Measurements from ENCODE around the gene COX7B2. TPM values are rescaled to one million over a fixed set of nuclear protein-coding genes. Genes with fewer than 3 reads are reported as not detected.

The COX7B2 gene
- total and polyA plus RNA-seq, 9 of the 15 experiments (the other 6 are each of a cell fraction or from before 2014, with no cell fraction given): 0.33 to 3.5 (median 0.67) TPM; not detected in 3

DNA sequence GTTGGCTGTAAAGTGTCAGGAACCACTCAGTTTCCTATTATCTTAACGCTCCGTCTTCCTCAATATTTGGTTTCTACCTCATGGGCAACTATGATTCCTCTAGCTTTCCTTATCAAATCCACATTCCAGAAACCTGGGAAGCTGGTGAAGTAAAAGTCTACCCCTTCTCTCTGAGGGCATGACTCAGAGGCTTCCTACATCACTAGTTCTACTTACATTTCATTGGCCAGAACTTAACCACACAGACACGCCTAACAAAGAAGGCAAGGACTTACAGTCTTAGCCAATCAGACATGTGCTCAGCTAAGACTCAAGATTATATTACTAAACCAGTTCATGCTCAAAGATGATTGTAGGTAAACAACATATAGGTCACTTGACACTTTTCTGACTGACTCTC is 30.4 kb downstream of the COX7B2 start:
- H3K9me3 ChIP-seq (replicated peaks; ENCODE audit: control insufficient read depth, insufficient read depth, low read depth, low read length): no peaks in the 10 kb centered on the region
- BruUV-seq (replicated peaks): no TSS peak
- no peak overlapping the region for H2AFZ ChIP-seq (ENCODE audit: low read depth, low read length)
- H3K4me2 ChIP-seq (ENCODE audit: insufficient read depth, low read length): no peak overlapping the region
- in situ Hi-C loops (cut with MboI) (no loop called here), intact Hi-C loops (cut with micrococcal nuclease) (no loop called here)
- H3K27me3 ChIP-seq (ENCODE audit: control insufficient read depth in 2 of 2, insufficient read depth in 2 of 2, low read length in 2 of 2): no peaks in the 10 kb centered on the region
- H3K4me1 ChIP-seq (replicated peaks in 1 of 2; ENCODE audit: control insufficient read depth in 2 of 2, insufficient read depth in 2 of 2, low read length in 2 of 2): no peaks in the 10 kb centered on the region
- FAIRE-seq (no peak), ATAC-seq (no peak), DNase-seq (ENCODE audit: extremely low read depth in 1 of 4, low spot score in 3 of 4) (no peak)
- no peaks in the 10 kb centered on the region for H3K36me3 ChIP-seq (ENCODE audit: control insufficient read depth, insufficient read depth, low read length)
- CTCF ChIA-PET (ENCODE audit: low intra/inter-chr PET ratio): no interaction called here
- no peaks in the 10 kb centered on the region for H3K9me1 ChIP-seq (ENCODE audit: control insufficient read depth, insufficient read depth, low read length)
- H3K9ac ChIP-seq (ENCODE audit: insufficient read depth in 1 of 2, low read depth in 2 of 2, low read length in 2 of 2): no peak overlapping the region
- H3K27ac ChIP-seq (ENCODE audit: extremely low read depth, low read depth, low read length): no peak overlapping the region
- H4K20me1 ChIP-seq (replicated peaks; ENCODE audit: control insufficient read depth, insufficient read depth, low read length): no peaks in the 10 kb centered on the region
- H3K4me3 ChIP-seq: no peak overlapping the region
- 2% methylated on average over 3 of the region's 3 CpGs for WGBS (ENCODE audit: insufficient coverage, low coverage, missing lambda C conversion rate)
- H3K79me2 ChIP-seq (ENCODE audit: control insufficient read depth, insufficient read depth, low read length): no peaks in the 10 kb centered on the region
- TF ChIP-seq TSC22D4 (tag; IDR thresholded peaks at IDR 0.05): no peak
- POLR2A ChIA-PET: no interaction called here

DNA sequence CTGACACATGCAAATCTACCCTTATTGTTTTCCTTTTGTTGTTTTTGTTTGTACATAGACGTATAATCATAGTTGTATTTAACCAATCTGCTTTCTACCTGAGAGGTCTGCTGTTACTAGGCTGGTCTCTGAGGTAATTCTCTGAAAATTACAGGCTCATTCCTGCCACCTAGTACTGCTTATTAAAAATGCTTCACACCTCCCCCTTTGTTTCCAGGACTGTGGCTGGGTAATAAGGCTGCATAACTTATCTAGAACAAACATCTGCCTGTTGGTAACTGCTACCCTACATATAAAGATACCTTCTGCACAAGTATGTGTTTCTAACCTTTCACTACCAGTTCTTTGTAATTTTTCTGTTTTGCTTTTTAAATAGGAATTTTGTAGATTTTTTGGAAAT is 34.2 kb downstream of the COX7B2 start:
- H2AFZ ChIP-seq (ENCODE audit: low read depth, low read length): no peak overlapping the region
- CTCF ChIA-PET (ENCODE audit: low intra/inter-chr PET ratio): no interaction called here
- no peaks in the 10 kb centered on the region for H3K4me1 ChIP-seq (replicated peaks in 1 of 2; ENCODE audit: control insufficient read depth in 2 of 2, insufficient read depth in 2 of 2, low read length in 2 of 2)
- H3K9me1 ChIP-seq (ENCODE audit: control insufficient read depth, insufficient read depth, low read length): no peaks in the 10 kb centered on the region
- H3K79me2 ChIP-seq (ENCODE audit: control insufficient read depth, insufficient read depth, low read length): no peaks in the 10 kb centered on the region
- H4K20me1 ChIP-seq (replicated peaks; ENCODE audit: control insufficient read depth, insufficient read depth, low read length): no peaks in the 10 kb centered on the region
- H3K27ac ChIP-seq (ENCODE audit: extremely low read depth, low read depth, low read length): no peak overlapping the region
- BruUV-seq (replicated peaks): no TSS peak
- DNase-seq (ENCODE audit: extremely low read depth in 1 of 4, low spot score in 3 of 4) (no peak), FAIRE-seq (no peak), ATAC-seq (no peak)
- WGBS (ENCODE audit: insufficient coverage, low coverage, missing lambda C conversion rate): 0% methylated on average over 1 of the region's 1 CpG
- intact Hi-C loops (cut with micrococcal nuclease): no loop called here
- no peak overlapping the region for H3K4me3 ChIP-seq
- POLR2A ChIA-PET: no interaction called here
- in situ Hi-C loops (cut with MboI): no loop called here
- no peak for TF ChIP-seq FOS (IDR thresholded peaks at IDR 0.05; ENCODE audit: extremely low read depth, insufficient read length)
- no peak for TF ChIP-seq SMAD4 (CRISPR knock-in tag; conservative IDR thresholded peaks at IDR 0.05)
- TF ChIP-seq, protein P1, sequence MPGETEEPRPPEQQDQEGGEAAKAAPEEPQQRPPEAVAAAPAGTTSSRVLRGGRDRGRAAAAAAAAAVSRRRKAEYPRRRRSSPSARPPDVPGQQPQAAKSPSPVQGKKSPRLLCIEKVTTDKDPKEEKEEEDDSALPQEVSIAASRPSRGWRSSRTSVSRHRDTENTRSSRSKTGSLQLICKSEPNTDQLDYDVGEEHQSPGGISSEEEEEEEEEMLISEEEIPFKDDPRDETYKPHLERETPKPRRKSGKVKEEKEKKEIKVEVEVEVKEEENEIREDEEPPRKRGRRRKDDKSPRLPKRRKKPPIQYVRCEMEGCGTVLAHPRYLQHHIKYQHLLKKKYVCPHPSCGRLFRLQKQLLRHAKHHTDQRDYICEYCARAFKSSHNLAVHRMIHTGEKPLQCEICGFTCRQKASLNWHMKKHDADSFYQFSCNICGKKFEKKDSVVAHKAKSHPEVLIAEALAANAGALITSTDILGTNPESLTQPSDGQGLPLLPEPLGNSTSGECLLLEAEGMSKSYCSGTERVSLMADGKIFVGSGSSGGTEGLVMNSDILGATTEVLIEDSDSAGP (CRISPR knock-in tag; IDR thresholded peaks at IDR 0.05): no peak
- no peak overlapping the region for H3K9ac ChIP-seq (ENCODE audit: insufficient read depth in 1 of 2, low read depth in 2 of 2, low read length in 2 of 2)
- H3K36me3 ChIP-seq (ENCODE audit: control insufficient read depth, insufficient read depth, low read length): no peaks in the 10 kb centered on the region
- no peak overlapping the region for H3K4me2 ChIP-seq (ENCODE audit: insufficient read depth, low read length)
- H3K27me3 ChIP-seq (ENCODE audit: control insufficient read depth in 2 of 2, insufficient read depth in 2 of 2, low read length in 2 of 2): no peaks in the 10 kb centered on the region
- H3K9me3 ChIP-seq (replicated peaks; ENCODE audit: control insufficient read depth, insufficient read depth, low read depth, low read length): no peaks in the 10 kb centered on the region
